ENCODE results near the gene LRIT1.

Gene LRIT1

GRCh38 chr10:84191106-84191505 lies 50.2 kb downstream of the LRIT1 start:
- DNase-seq, result no peak

GRCh38 chr10:84190621-84191020 lies 50.7 kb downstream of the LRIT1 start:
- no peak for DNase-seq

- no peak for DNase-seq
Observed at GRCh38 chr10:84188815-84189214, 52.5 kb downstream of the LRIT1 start.

DNA sequence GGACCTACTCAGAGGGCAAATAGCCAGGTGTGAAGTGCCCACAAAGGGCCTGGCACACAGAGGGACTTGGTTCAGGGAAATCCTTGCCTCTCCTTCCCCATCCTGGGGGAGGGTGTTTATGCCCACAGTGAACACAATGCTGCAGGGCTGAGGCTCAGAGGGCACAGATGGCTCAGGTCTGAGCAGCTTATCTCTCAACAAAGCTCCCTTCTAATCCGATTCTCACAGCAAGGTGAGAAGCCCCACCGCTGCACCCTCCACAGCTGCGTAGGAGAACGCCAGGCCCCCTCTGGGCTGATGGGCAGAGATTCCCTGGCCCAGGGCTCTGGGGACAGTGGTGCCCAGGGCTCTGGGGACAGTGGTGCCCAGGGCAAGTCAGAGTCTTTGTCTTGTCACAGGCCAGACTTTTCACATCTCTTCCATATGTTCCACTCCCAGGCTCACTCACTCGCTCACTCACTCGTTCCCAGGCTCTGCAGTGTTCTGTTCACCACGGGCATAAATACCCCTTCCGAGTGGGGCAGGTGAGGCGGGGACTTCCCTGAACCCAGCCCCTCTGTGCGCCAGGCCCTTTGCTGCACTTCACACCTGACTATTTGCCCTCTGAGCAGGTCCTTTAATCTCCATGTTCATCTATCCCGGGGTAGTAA lies 55.7 kb downstream of the LRIT1 start:
- no peak for DNase-seq

DNA sequence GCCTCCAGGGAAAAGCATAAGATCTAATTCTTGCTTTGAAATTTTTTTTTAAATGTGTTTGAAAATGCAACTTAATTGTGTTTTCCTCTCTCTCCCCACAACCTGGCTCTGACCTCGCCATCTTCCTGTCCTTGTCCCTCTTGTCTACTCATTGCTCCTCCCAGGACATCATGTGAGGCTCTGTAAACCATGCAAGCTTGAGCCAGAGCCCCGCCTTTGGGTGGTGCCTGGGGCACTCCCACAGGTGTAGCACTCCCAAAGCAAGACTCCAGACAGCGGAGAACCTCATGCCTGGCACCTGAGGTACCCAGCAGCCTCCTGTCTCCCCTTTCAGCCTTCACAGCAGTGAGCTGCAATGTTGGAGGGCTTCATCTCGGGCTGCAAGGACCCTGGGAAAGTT lies 56.8 kb downstream of the LRIT1 start:
- no peak for DNase-seq

GRCh38 chr10:84181631-84182030 lies 59.7 kb downstream of the LRIT1 start:
- DNase-seq, result no peak

Measured in fibroblast of skin of back (primary cell).